Middle frontal gyrus (tissue), 1 donor: ENCODE data around the gene TBL3.
A peak's percentile ranks its signal among the peaks of the same experiment; 100 is the strongest.
"Not testable (repeated sequence)": the region's sequence is repeated elsewhere in the genome, so short reads cannot be mapped to it uniquely, and the experiment has no call there.

Experiments
- DNase-seq: peaks from one replicate; pipeline ENCODE4 v3.0.0-alpha.2; 2015; ENCODE audit warnings: low spot score; ENCODE audit errors: extremely low spot score

Gene TBL3

GRCh38 chr16:1998852-1999801 lies 27.3 kb downstream of the TBL3 start:
- DNase-seq = no peak

GRCh38 chr16:1999866-2000514 lies 28.1 kb downstream of the TBL3 start:
- DNase-seq = no peak

GRCh38 chr16:2001035-2001434 lies 29.2 kb downstream of the TBL3 start:
- no peak for DNase-seq

- no peak for DNase-seq
Measured at GRCh38 chr16:2001456-2002355, 29.9 kb downstream of the TBL3 start.

GRCh38 chr16:2002406-2003230 lies 30.8 kb downstream of the TBL3 start:
- no peak for DNase-seq

- DNase-seq = no peak
Measured at GRCh38 chr16:2003231-2003826, 31.5 kb downstream of the TBL3 start.

- no peak for DNase-seq
Measured at GRCh38 chr16:2003827-2004641, 32.2 kb downstream of the TBL3 start.

GRCh38 chr16:2004795-2005517 lies 33.1 kb downstream of the TBL3 start:
- DNase-seq = no peak

GRCh38 chr16:2005646-2006045 lies 33.8 kb downstream of the TBL3 start:
- DNase-seq = no peak

GRCh38 chr16:2006317-2006716 lies 34.5 kb downstream of the TBL3 start:
- no peak for DNase-seq

GRCh38 chr16:2007081-2007836 lies 35.4 kb downstream of the TBL3 start:
- DNase-seq = no peak

- no peak for DNase-seq
Measured at GRCh38 chr16:2008009-2008526, 36.2 kb downstream of the TBL3 start.

GRCh38 chr16:2008631-2009163 lies 36.8 kb downstream of the TBL3 start:
- DNase-seq = no peak

GRCh38 chr16:2009164-2009711 lies 37.4 kb downstream of the TBL3 start:
- no peak for DNase-seq

GRCh38 chr16:2009791-2010510 lies 38.1 kb downstream of the TBL3 start, which contains the start of gene ZNF598:
Gene ZNF598 (minus strand): TSS chr16:2009821.
- peak; percentile 86 for DNase-seq

GRCh38 chr16:2011726-2012125 lies 39.9 kb downstream of the TBL3 start:
- DNase-seq = not testable (repeated sequence)
